Measurements from ENCODE around the gene PTPRR. TPM values are rescaled to one million over a fixed set of nuclear protein-coding genes. Genes with fewer than 3 reads are reported as not detected.
A peak's percentile ranks its signal among the peaks of the same experiment; 100 is the strongest.

The PTPRR gene
- total RNA-seq, 1 donor from 2014 or later = 1.4 TPM

- no peak for TF ChIP-seq EZH2 (IDR thresholded peaks at IDR 0.05; ENCODE audit: insufficient read depth, low read length)
- no peak for TF ChIP-seq CTCF (IDR thresholded peaks at IDR 0.05; ENCODE audit: insufficient read depth, low read depth, low read length)
- peak; percentile 43 for DNase-seq (ENCODE audit: low read depth)
- Mint-ChIP-seq H3K4me3 (ENCODE audit: unreplicated experiment) (no peak overlapping the region), H3K27me3 (ENCODE audit: low read depth, unreplicated experiment) (no peaks in the 10 kb centered on the region), H3K4me1 (ENCODE audit: low read depth, unreplicated experiment) (no peaks in the 10 kb centered on the region), H3K9me3 (ENCODE audit: unreplicated experiment) (no peaks in the 10 kb centered on the region), H3K27ac (ENCODE audit: unreplicated experiment) (no peak overlapping the region), H3K36me3 (ENCODE audit: low read depth, unreplicated experiment) (no peaks in the 10 kb centered on the region)
- H3K9ac ChIP-seq (ENCODE audit: low read length) = no peak overlapping the region
- no peaks in the 10 kb centered on the region for H4K20me1 ChIP-seq (ENCODE audit: insufficient read depth, low read length)
- H2AFZ ChIP-seq (ENCODE audit: low read depth, low read length) = no peak overlapping the region
- no peak overlapping the region for H3K27ac ChIP-seq (ENCODE audit: low read depth, low read length)
- no peaks in the 10 kb centered on the region for H3K36me3 ChIP-seq (ENCODE audit: insufficient read depth, low read length)
- no peak overlapping the region for H3K4me2 ChIP-seq (ENCODE audit: low read length)
- no peak overlapping the region for H3K4me3 ChIP-seq (ENCODE audit: insufficient read depth, low read depth, low read length)
- H3K79me2 ChIP-seq (ENCODE audit: insufficient read depth, low read length) = no peaks in the 10 kb centered on the region
- peak; percentile 29 for FAIRE-seq
- no peaks in the 10 kb centered on the region for H3K27me3 ChIP-seq (ENCODE audit: insufficient read depth, low read length)
- no peaks in the 10 kb centered on the region for H3K4me1 ChIP-seq (ENCODE audit: insufficient read depth, low read length)
- H3K9me3 ChIP-seq (ENCODE audit: insufficient read depth, low read depth, low read length) = no peaks in the 10 kb centered on the region
Observed at GRCh38 chr12:70722584-70723343, 197.8 kb downstream of the PTPRR start.

- Histone ChIP-seq H3K4me2 (ENCODE audit: low read length) (no peak overlapping the region), H3K4me3 (ENCODE audit: insufficient read depth, low read depth, low read length) (no peak overlapping the region), H3K27ac (ENCODE audit: low read depth, low read length) (no peak overlapping the region), H3K79me2 (ENCODE audit: insufficient read depth, low read length) (no peaks in the 10 kb centered on the region), H3K9ac (ENCODE audit: low read length) (no peak overlapping the region), H2AFZ (ENCODE audit: low read depth, low read length) (no peak overlapping the region), H3K36me3 (ENCODE audit: insufficient read depth, low read length) (no peaks in the 10 kb centered on the region), H4K20me1 (ENCODE audit: insufficient read depth, low read length) (no peaks in the 10 kb centered on the region), H3K27me3 (ENCODE audit: insufficient read depth, low read length) (no peaks in the 10 kb centered on the region), H3K9me3 (ENCODE audit: insufficient read depth, low read depth, low read length) (no peaks in the 10 kb centered on the region), H3K4me1 (ENCODE audit: insufficient read depth, low read length) (no peaks in the 10 kb centered on the region)
- DNase-seq (ENCODE audit: low read depth) = no peak
- no peak overlapping the region for H3K4me3 Mint-ChIP-seq (ENCODE audit: unreplicated experiment)
- H3K36me3 Mint-ChIP-seq (ENCODE audit: low read depth, unreplicated experiment) = no peaks in the 10 kb centered on the region
- TF ChIP-seq EZH2 (IDR thresholded peaks at IDR 0.05; ENCODE audit: insufficient read depth, low read length) = no peak
- no peak for TF ChIP-seq CTCF (IDR thresholded peaks at IDR 0.05; ENCODE audit: insufficient read depth, low read depth, low read length)
- H3K4me1 Mint-ChIP-seq (ENCODE audit: low read depth, unreplicated experiment) = no peaks in the 10 kb centered on the region
- no peaks in the 10 kb centered on the region for H3K27me3 Mint-ChIP-seq (ENCODE audit: low read depth, unreplicated experiment)
- FAIRE-seq = no peak
- no peak overlapping the region for H3K27ac Mint-ChIP-seq (ENCODE audit: unreplicated experiment)
- no peaks in the 10 kb centered on the region for H3K9me3 Mint-ChIP-seq (ENCODE audit: unreplicated experiment)
Observed at GRCh38 chr12:70721656-70722357, 198.7 kb downstream of the PTPRR start.

GRCh38 chr12:70721216-70721615 lies 199.3 kb downstream of the PTPRR start:
- H3K9me3 ChIP-seq (ENCODE audit: insufficient read depth, low read depth, low read length) = no peaks in the 10 kb centered on the region
- H3K4me3 ChIP-seq (ENCODE audit: insufficient read depth, low read depth, low read length) = no peak overlapping the region
- TF ChIP-seq CTCF (IDR thresholded peaks at IDR 0.05; ENCODE audit: insufficient read depth, low read depth, low read length) = no peak
- TF ChIP-seq EZH2 (IDR thresholded peaks at IDR 0.05; ENCODE audit: insufficient read depth, low read length) = no peak
- H3K27me3 ChIP-seq (ENCODE audit: insufficient read depth, low read length) = no peaks in the 10 kb centered on the region
- Mint-ChIP-seq H3K4me1 (ENCODE audit: low read depth, unreplicated experiment) (no peaks in the 10 kb centered on the region), H3K4me3 (ENCODE audit: unreplicated experiment) (no peak overlapping the region), H3K27ac (ENCODE audit: unreplicated experiment) (no peak overlapping the region), H3K9me3 (ENCODE audit: unreplicated experiment) (no peaks in the 10 kb centered on the region), H3K27me3 (ENCODE audit: low read depth, unreplicated experiment) (no peaks in the 10 kb centered on the region), H3K36me3 (ENCODE audit: low read depth, unreplicated experiment) (no peaks in the 10 kb centered on the region)
- DNase-seq (ENCODE audit: low read depth) (no peak), FAIRE-seq (no peak)
- H3K79me2 ChIP-seq (ENCODE audit: insufficient read depth, low read length) = no peaks in the 10 kb centered on the region
- H3K27ac ChIP-seq (ENCODE audit: low read depth, low read length) = no peak overlapping the region
- no peak overlapping the region for H3K9ac ChIP-seq (ENCODE audit: low read length)
- H2AFZ ChIP-seq (ENCODE audit: low read depth, low read length) = no peak overlapping the region
- no peaks in the 10 kb centered on the region for H4K20me1 ChIP-seq (ENCODE audit: insufficient read depth, low read length)
- no peak overlapping the region for H3K4me2 ChIP-seq (ENCODE audit: low read length)
- H3K4me1 ChIP-seq (ENCODE audit: insufficient read depth, low read length) = no peaks in the 10 kb centered on the region
- H3K36me3 ChIP-seq (ENCODE audit: insufficient read depth, low read length) = no peaks in the 10 kb centered on the region
